H9 (cell line): ENCODE data around the gene UBE2A. TPM values are rescaled to one million over a fixed set of nuclear protein-coding genes. Genes with fewer than 3 reads are reported as not detected.

Experiments used
- DNase-seq: peaks from one replicate; pipeline ENCODE4 v3.0.0-alpha.2; 2017
- H2AFZ ChIP-seq: one replicate; pipeline ENCODE4 v1.6.1; 2013; ENCODE audit warnings: mild to moderate bottlenecking, low read length, control low read depth, moderate library complexity
- H2AK5ac ChIP-seq: 2 replicates; pipeline ENCODE4 v1.6.1; 2013; ENCODE audit warnings: low read length, control low read depth, mixed read lengths; ENCODE audit not compliant: insufficient read length
- H2BK120ac ChIP-seq: one replicate; pipeline ENCODE4 v1.6.1; 2013; ENCODE audit warnings: low read depth, mild to moderate bottlenecking, low read length, control low read depth, inconsistent platforms; ENCODE audit not compliant: poor library complexity, severe bottlenecking
- H2BK12ac ChIP-seq: 2 replicates; pipeline ENCODE4 v1.6.1; 2013; ENCODE audit warnings: low read length, control low read depth, mixed read lengths, low read depth; ENCODE audit not compliant: insufficient read length
- H2BK15ac ChIP-seq: 2 replicates; pipeline ENCODE4 v1.6.1; 2013; ENCODE audit warnings: low read depth, low read length, control low read depth
- H2BK20ac ChIP-seq: one replicate; pipeline ENCODE4 v1.6.1; 2013; ENCODE audit warnings: low read depth, mild to moderate bottlenecking, low read length, control low read depth, inconsistent platforms; ENCODE audit not compliant: poor library complexity, severe bottlenecking
- H2BK5ac ChIP-seq: 2 replicates; pipeline ENCODE4 v1.6.1; 2013; ENCODE audit warnings: low read length, control low read depth, mixed read lengths; ENCODE audit not compliant: insufficient read length
- H3K14ac ChIP-seq: 2 replicates; pipeline ENCODE4 v1.6.1; 2013; ENCODE audit warnings: low read length, control low read depth; ENCODE audit not compliant: insufficient read depth
- H3K18ac ChIP-seq: 2 replicates; pipeline ENCODE4 v1.6.1; 2013; ENCODE audit warnings: low read depth, mild to moderate bottlenecking, mixed read lengths, low read length, control low read depth; ENCODE audit not compliant: insufficient read length
- H3K23ac ChIP-seq: 2 replicates; pipeline ENCODE4 v1.6.1; 2013; ENCODE audit warnings: low read length, control low read depth, mixed read lengths, low read depth; ENCODE audit not compliant: insufficient read length
- H3K23me2 ChIP-seq: 2 replicates; pipeline ENCODE4 v1.6.1; 2013; ENCODE audit warnings: low read depth, mild to moderate bottlenecking, mixed read lengths, low read length, control low read depth; ENCODE audit not compliant: insufficient read length, poor library complexity, severe bottlenecking
- H3K27ac ChIP-seq: 2 replicates; pipeline ENCODE4 v1.5.1; 2013; ENCODE audit warnings: low read length, control low read depth, mixed read lengths, low read depth; ENCODE audit not compliant: insufficient read length
- H3K27me3 ChIP-seq: 2 replicates; pipeline ENCODE4 v1.6.1; 2013; ENCODE audit warnings: low read length, control low read depth, inconsistent platforms; ENCODE audit not compliant: insufficient read depth
- H3K4ac ChIP-seq: 2 replicates; pipeline ENCODE4 v1.6.1; 2013; ENCODE audit warnings: low read depth, mild to moderate bottlenecking, control low read depth, inconsistent platforms, low read length, moderate library complexity
- H3K4me1 ChIP-seq: 2 replicates; pipeline ENCODE4 v1.6.1; 2013; ENCODE audit warnings: low read length, control low read depth, inconsistent platforms; ENCODE audit not compliant: insufficient read depth
- H3K4me2 ChIP-seq: 2 replicates; pipeline ENCODE4 v1.6.1; 2013; ENCODE audit warnings: low read length, control low read depth, mixed read lengths; ENCODE audit not compliant: insufficient read length, insufficient read depth
- H3K56ac ChIP-seq: 2 replicates; pipeline ENCODE4 v1.6.1; 2013; ENCODE audit warnings: low read depth, mild to moderate bottlenecking, mixed read lengths, low read length, control low read depth; ENCODE audit not compliant: insufficient read length
- H3K79me1 ChIP-seq: 2 replicates; pipeline ENCODE4 v1.6.1; 2013; ENCODE audit warnings: low read depth, mild to moderate bottlenecking, moderate library complexity, low read length, control low read depth, inconsistent platforms; ENCODE audit not compliant: insufficient read depth, poor library complexity, severe bottlenecking
- H3K79me2 ChIP-seq: 2 replicates; pipeline ENCODE4 v1.6.1; 2013; ENCODE audit warnings: low read length, control low read depth, inconsistent platforms; ENCODE audit not compliant: insufficient read depth
- H3K9ac ChIP-seq: 2 replicates; pipeline ENCODE4 v1.6.1; 2013; ENCODE audit warnings: low read length, control low read depth, mixed read lengths; ENCODE audit not compliant: insufficient read length; ENCODE audit errors: extremely low read depth
- H3K9me3 ChIP-seq: one replicate; pipeline ENCODE4 v1.6.1; 2013; ENCODE audit warnings: low read depth, low read length, inconsistent platforms; ENCODE audit not compliant: control insufficient read depth
- H3T11ph ChIP-seq: one replicate; pipeline ENCODE4 v1.6.1; 2013; ENCODE audit warnings: mild to moderate bottlenecking, low read length, control low read depth, inconsistent platforms
- H4K20me1 ChIP-seq: one replicate; pipeline ENCODE4 v1.6.1; 2013; ENCODE audit not compliant: control insufficient read depth, insufficient read length, insufficient read depth
- H4K5ac ChIP-seq: 2 replicates; pipeline ENCODE4 v1.6.1; 2013; ENCODE audit warnings: low read depth, mild to moderate bottlenecking, mixed read lengths, low read length, control low read depth; ENCODE audit not compliant: insufficient read length
- H4K8ac ChIP-seq: replicated peaks from 2 replicates; pipeline ENCODE4 v1.6.1; 2013; ENCODE audit warnings: low read length, control low read depth, mixed read lengths, low read depth; ENCODE audit not compliant: insufficient read length
- H4K91ac ChIP-seq: 2 replicates; pipeline ENCODE4 v1.6.1; 2013; ENCODE audit warnings: low read depth, mild to moderate bottlenecking, moderate library complexity, mixed read lengths, low read length, control low read depth; ENCODE audit not compliant: insufficient read length
- H3K27ac Mint-ChIP-seq, 3 experiments: 2 replicates in 2 of 3; 3 replicates in 1 of 3; pipeline ENCODE4 v1.8.0; 2020 to 2021; ENCODE audit warnings: mixed read lengths in 3 of 3, mild to moderate bottlenecking in 1 of 3, moderate library complexity in 1 of 3
- H3K27me3 Mint-ChIP-seq: 2 replicates; pipeline ENCODE4 v1.8.0; 2021; ENCODE audit warnings: low read depth, mild to moderate bottlenecking, moderate library complexity, mixed read lengths
- H3K36me3 Mint-ChIP-seq, 3 experiments: 2 replicates in 2 of 3; 3 replicates in 1 of 3; pipeline ENCODE4 v1.8.0; 2020 to 2021; ENCODE audit warnings: low read depth in 3 of 3, mixed read lengths in 3 of 3; ENCODE audit not compliant: insufficient read depth in 1 of 3
- H3K4me1 Mint-ChIP-seq, 2 experiments: 2 replicates each; pipeline ENCODE4 v1.8.0; 2020; ENCODE audit warnings: mixed read lengths in 2 of 2
- H3K4me3 Mint-ChIP-seq, 2 experiments: 2 replicates in 1 of 2; 3 replicates in 1 of 2; pipeline ENCODE4 v1.8.0; 2020 to 2021; ENCODE audit warnings: mild to moderate bottlenecking in 2 of 2, mixed read lengths in 2 of 2, moderate library complexity in 1 of 2
- H3K9me3 Mint-ChIP-seq, 2 experiments: 2 replicates in 1 of 2; 3 replicates in 1 of 2; pipeline ENCODE4 v1.8.0; 2020; ENCODE audit warnings: mild to moderate bottlenecking in 2 of 2, mixed read lengths in 2 of 2, moderate library complexity in 1 of 2
- WGBS: extraction: QIAGEN DNeasy Blood & Tissue Kit; methylation state at CpG from one replicate; pipeline ENCODE4 v1.1.7; 2013; ENCODE audit warnings: missing lambda C conversion rate, low lambda C conversion rate, mixed read lengths; ENCODE audit not compliant: insufficient read length; ENCODE audit errors: extremely low coverage; 5-methylcytosine and 5-hydroxymethylcytosine counted together
- total RNA-seq: library from RNA; stranded (reverse); gene quantifications from 2 replicates; pipeline ENCODE4 v1.2.1, GENCODE V29; 2021
- TF ChIP-seq, protein P1 (sequence below): fragments of 200-600 bp; sonication (generic); conservative IDR thresholded peaks from 3 replicates; pipeline ENCODE4 v1.8.0; 2021; ENCODE audit warnings: antibody characterized with exemption, mild to moderate bottlenecking

UBE2A gene
- total RNA-seq, 1 experiment from 2014 or later: 54.7 TPM

DNA sequence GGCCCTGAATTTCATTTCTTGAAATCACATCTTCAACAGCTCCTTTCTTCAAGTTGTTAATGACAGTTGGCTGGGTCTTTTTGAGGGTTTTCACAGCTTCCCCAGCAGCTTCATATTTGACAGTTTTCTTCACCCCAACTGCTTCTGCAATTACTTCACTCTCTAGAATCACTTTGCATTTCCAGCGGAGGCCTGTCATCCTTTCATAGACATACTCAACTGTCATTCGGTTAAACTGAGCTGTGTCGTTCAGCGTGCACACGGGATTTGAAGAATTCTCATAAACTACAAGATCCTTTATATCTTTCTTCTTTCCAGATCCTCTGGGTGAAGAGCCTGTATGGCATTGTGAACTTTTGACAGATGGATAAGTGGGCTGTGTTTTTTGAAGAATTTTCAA lies 15.4 kb downstream of the UBE2A start:
- no peak overlapping the region for H3K56ac ChIP-seq
- no peak overlapping the region for H2BK12ac ChIP-seq
- TF ChIP-seq, protein P1, sequence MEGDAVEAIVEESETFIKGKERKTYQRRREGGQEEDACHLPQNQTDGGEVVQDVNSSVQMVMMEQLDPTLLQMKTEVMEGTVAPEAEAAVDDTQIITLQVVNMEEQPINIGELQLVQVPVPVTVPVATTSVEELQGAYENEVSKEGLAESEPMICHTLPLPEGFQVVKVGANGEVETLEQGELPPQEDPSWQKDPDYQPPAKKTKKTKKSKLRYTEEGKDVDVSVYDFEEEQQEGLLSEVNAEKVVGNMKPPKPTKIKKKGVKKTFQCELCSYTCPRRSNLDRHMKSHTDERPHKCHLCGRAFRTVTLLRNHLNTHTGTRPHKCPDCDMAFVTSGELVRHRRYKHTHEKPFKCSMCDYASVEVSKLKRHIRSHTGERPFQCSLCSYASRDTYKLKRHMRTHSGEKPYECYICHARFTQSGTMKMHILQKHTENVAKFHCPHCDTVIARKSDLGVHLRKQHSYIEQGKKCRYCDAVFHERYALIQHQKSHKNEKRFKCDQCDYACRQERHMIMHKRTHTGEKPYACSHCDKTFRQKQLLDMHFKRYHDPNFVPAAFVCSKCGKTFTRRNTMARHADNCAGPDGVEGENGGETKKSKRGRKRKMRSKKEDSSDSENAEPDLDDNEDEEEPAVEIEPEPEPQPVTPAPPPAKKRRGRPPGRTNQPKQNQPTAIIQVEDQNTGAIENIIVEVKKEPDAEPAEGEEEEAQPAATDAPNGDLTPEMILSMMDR: no peak
- H2BK20ac ChIP-seq: no peak overlapping the region
- no peak overlapping the region for H2BK120ac ChIP-seq
- no peak overlapping the region for H3K4ac ChIP-seq
- H2BK15ac ChIP-seq: no peak overlapping the region
- H3K9me3 ChIP-seq: peaks cover 40% of the 10 kb centered on the region
- DNase-seq: no peak
- Mint-ChIP-seq H3K27ac (no peak overlapping the region), H3K27me3 (no peaks in the 10 kb centered on the region), H3K36me3 (peaks cover 19 to 37% (median 29%) of the 10 kb centered on the region in 3 experiments), H3K9me3 (peaks cover 54 to 63% of the 10 kb centered on the region in 2 experiments), H3K4me1 (no peaks in the 10 kb centered on the region), H3K4me3 (no peak overlapping the region)
- no peak overlapping the region for H3K4me2 ChIP-seq
- H3K27me3 ChIP-seq: no peaks in the 10 kb centered on the region
- H3K79me2 ChIP-seq: no peaks in the 10 kb centered on the region
- no peaks in the 10 kb centered on the region for H3K79me1 ChIP-seq
- no peak overlapping the region for H3K18ac ChIP-seq
- no peak overlapping the region for H3K23ac ChIP-seq
- no peak overlapping the region for H3T11ph ChIP-seq
- H2AFZ ChIP-seq: no peak overlapping the region
- no CpG with 5 or more reads among the region's 5 CpGs for WGBS
- H3K27ac ChIP-seq: no peak overlapping the region
- H2BK5ac ChIP-seq: no peak overlapping the region
- no peak overlapping the region for H3K9ac ChIP-seq
- H4K20me1 ChIP-seq: no peaks in the 10 kb centered on the region
- no peak overlapping the region for H4K91ac ChIP-seq
- H4K5ac ChIP-seq: no peak overlapping the region
- no peak overlapping the region for H4K8ac ChIP-seq
- H3K4me1 ChIP-seq: no peaks in the 10 kb centered on the region
- H3K14ac ChIP-seq: no peak overlapping the region
- H2AK5ac ChIP-seq: no peak overlapping the region
- H3K23me2 ChIP-seq: no peaks in the 10 kb centered on the region
